Measurements from ENCODE around the gene PEAR1.

Gene PEAR1

DNA sequence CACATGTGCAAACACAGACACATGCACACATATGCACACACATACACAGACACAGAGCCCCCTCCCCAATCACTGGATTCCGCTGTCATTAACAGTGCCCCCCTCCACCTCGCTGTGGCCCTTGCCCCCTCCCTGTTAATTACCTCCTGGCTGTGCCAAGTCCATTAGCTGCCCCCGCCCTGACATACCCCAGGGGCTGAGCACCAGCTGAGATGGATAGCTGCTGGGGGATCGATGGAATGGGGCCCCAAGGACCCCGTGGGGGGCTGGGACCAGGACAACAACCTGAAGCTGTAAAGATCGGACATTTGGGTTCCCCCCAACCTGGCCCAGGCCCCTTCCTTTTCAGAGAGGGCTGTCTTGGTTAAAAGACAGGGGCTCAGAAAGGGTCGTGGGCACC, 9.6 kb upstream of the PEAR1 start:
- H3K9me3 ChIP-seq (ENCODE audit: insufficient read depth, low read length) = no peaks in the 10 kb centered on the region
- no peaks in the 10 kb centered on the region for H3K27me3 ChIP-seq (ENCODE audit: low read length)
- no peaks in the 10 kb centered on the region for H4K20me1 ChIP-seq (ENCODE audit: low read depth, low read length)
- no peak overlapping the region for H3K4me2 ChIP-seq (ENCODE audit: low read depth, low read length, poor library complexity, severe bottlenecking)
- H3K79me2 ChIP-seq (ENCODE audit: insufficient read depth, low read length) = no peaks in the 10 kb centered on the region
- no peak overlapping the region for H3K4me3 ChIP-seq (ENCODE audit: insufficient read depth, low read length, poor library complexity, severe bottlenecking)
- no peak overlapping the region for H2AFZ ChIP-seq (ENCODE audit: low read depth, low read length, severe bottlenecking)
- H3K9me2 ChIP-seq (replicated peaks; ENCODE audit: insufficient read depth, low read length) = no peaks in the 10 kb centered on the region
- no peaks in the 10 kb centered on the region for H3F3A ChIP-seq (ENCODE audit: insufficient read depth)
- H3K27ac ChIP-seq (ENCODE audit: low read depth, low read length) = no peak overlapping the region
- no peak for TF ChIP-seq EZH2phosphoT487 (conservative IDR thresholded peaks at IDR 0.05; ENCODE audit: low read length)
- TF ChIP-seq, protein P1, sequence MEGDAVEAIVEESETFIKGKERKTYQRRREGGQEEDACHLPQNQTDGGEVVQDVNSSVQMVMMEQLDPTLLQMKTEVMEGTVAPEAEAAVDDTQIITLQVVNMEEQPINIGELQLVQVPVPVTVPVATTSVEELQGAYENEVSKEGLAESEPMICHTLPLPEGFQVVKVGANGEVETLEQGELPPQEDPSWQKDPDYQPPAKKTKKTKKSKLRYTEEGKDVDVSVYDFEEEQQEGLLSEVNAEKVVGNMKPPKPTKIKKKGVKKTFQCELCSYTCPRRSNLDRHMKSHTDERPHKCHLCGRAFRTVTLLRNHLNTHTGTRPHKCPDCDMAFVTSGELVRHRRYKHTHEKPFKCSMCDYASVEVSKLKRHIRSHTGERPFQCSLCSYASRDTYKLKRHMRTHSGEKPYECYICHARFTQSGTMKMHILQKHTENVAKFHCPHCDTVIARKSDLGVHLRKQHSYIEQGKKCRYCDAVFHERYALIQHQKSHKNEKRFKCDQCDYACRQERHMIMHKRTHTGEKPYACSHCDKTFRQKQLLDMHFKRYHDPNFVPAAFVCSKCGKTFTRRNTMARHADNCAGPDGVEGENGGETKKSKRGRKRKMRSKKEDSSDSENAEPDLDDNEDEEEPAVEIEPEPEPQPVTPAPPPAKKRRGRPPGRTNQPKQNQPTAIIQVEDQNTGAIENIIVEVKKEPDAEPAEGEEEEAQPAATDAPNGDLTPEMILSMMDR (IDR thresholded peaks at IDR 0.05; ENCODE audit: insufficient read depth, low read length, poor library complexity, severe bottlenecking) = no peak
- H3K36me3 ChIP-seq (ENCODE audit: low read length) = no peaks in the 10 kb centered on the region
- H3K9ac ChIP-seq (ENCODE audit: low read length) = no peak overlapping the region

DNA sequence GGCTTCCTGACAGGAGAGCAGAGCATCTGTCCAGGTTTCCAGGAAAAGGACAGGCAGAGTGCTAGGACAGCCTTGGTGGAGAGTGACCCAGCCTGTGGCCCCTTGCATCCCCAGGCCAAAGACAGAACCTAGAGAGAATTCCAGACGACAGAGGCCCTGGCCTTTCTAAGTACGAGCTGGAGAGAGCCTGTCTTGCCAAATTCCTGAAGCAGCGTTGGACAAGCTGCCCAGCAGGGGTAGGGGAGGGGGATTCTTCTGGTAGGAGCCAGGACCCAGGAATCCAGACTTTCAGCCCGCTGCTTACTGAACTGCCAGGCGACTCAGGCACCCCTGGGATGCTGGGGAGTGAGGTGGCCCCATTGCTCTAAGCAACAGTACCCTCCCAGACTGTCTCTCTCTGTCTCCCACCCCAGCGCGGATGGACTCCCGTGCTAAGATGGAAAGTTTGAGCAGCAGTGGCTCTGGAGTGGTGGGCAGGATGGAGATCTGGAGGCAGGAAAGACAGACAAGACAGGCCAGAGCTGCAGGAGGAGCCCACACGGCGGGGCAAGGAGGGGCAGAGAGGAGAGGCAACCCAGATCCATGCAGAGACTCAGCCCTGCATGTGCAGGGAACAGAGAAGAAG, 8.8 kb upstream of the PEAR1 start:
- no peaks in the 10 kb centered on the region for H3K9me3 ChIP-seq (ENCODE audit: insufficient read depth, low read length)
- H3F3A ChIP-seq (ENCODE audit: insufficient read depth) = no peaks in the 10 kb centered on the region
- H3K4me3 ChIP-seq (ENCODE audit: insufficient read depth, low read length, poor library complexity, severe bottlenecking) = no peak overlapping the region
- no peaks in the 10 kb centered on the region for H3K36me3 ChIP-seq (ENCODE audit: low read length)
- no peak overlapping the region for H3K27ac ChIP-seq (ENCODE audit: low read depth, low read length)
- TF ChIP-seq, protein P1 (IDR thresholded peaks at IDR 0.05; ENCODE audit: insufficient read depth, low read length, poor library complexity, severe bottlenecking) = no peak
- no peak for TF ChIP-seq EZH2phosphoT487 (conservative IDR thresholded peaks at IDR 0.05; ENCODE audit: low read length)
- H3K9me2 ChIP-seq (replicated peaks; ENCODE audit: insufficient read depth, low read length) = no peaks in the 10 kb centered on the region
- no peaks in the 10 kb centered on the region for H4K20me1 ChIP-seq (ENCODE audit: low read depth, low read length)
- H3K27me3 ChIP-seq (ENCODE audit: low read length) = no peaks in the 10 kb centered on the region
- H3K9ac ChIP-seq (ENCODE audit: low read length) = no peak overlapping the region
- no peak overlapping the region for H2AFZ ChIP-seq (ENCODE audit: low read depth, low read length, severe bottlenecking)
- H3K4me2 ChIP-seq (ENCODE audit: low read depth, low read length, poor library complexity, severe bottlenecking) = no peak overlapping the region
- H3K79me2 ChIP-seq (ENCODE audit: insufficient read depth, low read length) = no peaks in the 10 kb centered on the region

GRCh38 chr1:156885314-156885713, 8.2 kb upstream of the PEAR1 start:
- H3K79me2 ChIP-seq (ENCODE audit: insufficient read depth, low read length) = no peaks in the 10 kb centered on the region
- H3K27me3 ChIP-seq (ENCODE audit: low read length) = no peaks in the 10 kb centered on the region
- no peaks in the 10 kb centered on the region for H4K20me1 ChIP-seq (ENCODE audit: low read depth, low read length)
- no peaks in the 10 kb centered on the region for H3K36me3 ChIP-seq (ENCODE audit: low read length)
- no peak overlapping the region for H3K27ac ChIP-seq (ENCODE audit: low read depth, low read length)
- H3K4me3 ChIP-seq (ENCODE audit: insufficient read depth, low read length, poor library complexity, severe bottlenecking) = no peak overlapping the region
- TF ChIP-seq, protein P1 (IDR thresholded peaks at IDR 0.05; ENCODE audit: insufficient read depth, low read length, poor library complexity, severe bottlenecking) = no peak
- TF ChIP-seq EZH2phosphoT487 (conservative IDR thresholded peaks at IDR 0.05; ENCODE audit: low read length) = no peak
- no peak overlapping the region for H2AFZ ChIP-seq (ENCODE audit: low read depth, low read length, severe bottlenecking)
- H3K9ac ChIP-seq (ENCODE audit: low read length) = no peak overlapping the region
- no peaks in the 10 kb centered on the region for H3F3A ChIP-seq (ENCODE audit: insufficient read depth)
- H3K9me3 ChIP-seq (ENCODE audit: insufficient read depth, low read length) = no peaks in the 10 kb centered on the region
- H3K9me2 ChIP-seq (replicated peaks; ENCODE audit: insufficient read depth, low read length) = no peaks in the 10 kb centered on the region
- H3K4me2 ChIP-seq (ENCODE audit: low read depth, low read length, poor library complexity, severe bottlenecking) = no peak overlapping the region

Measured in SU-DHL-6 (cell line).